B cell (primary cell): ENCODE data around the gene SLAMF6. TPM values are rescaled to one million over a fixed set of nuclear protein-coding genes. Genes with fewer than 3 reads are reported as not detected.
"Not testable (repeated sequence)": the region's sequence is repeated elsewhere in the genome, so short reads cannot be mapped to it uniquely, and the experiment has no call there.

Source experiments
- ATAC-seq: fragments of 200-7000 bp; cut with Tn5 transposase; one replicate; pipeline ENCODE4 v1.10.0; 2021; ENCODE audit warnings: low read depth, mild to moderate bottlenecking, moderate number of reproducible peaks, moderate library complexity
- CTCF ChIA-PET: fragments of 350-600 bp; sonication (Branson Sonifier 250); formaldehyde crosslinking; loops from one replicate; lab custom pipeline; 2021; ENCODE audit warnings: antibody characterized with exemption, inconsistent platforms; lab: Charles Lee
- POLR2A ChIA-PET: fragments of 350-600 bp; sonication (Branson Sonifier 250); formaldehyde crosslinking; loops from one replicate; lab custom pipeline; 2021; ENCODE audit warnings: antibody characterized with exemption; lab: Charles Lee
- DNase-seq: peaks from one replicate; pipeline ENCODE4 v3.0.0; 2013
- H2AFZ ChIP-seq: 2 replicates; pipeline ENCODE4 v1.6.1; 2012; ENCODE audit warnings: mild to moderate bottlenecking, low read depth, low read length; ENCODE audit not compliant: insufficient read depth, poor library complexity, severe bottlenecking
- H3K27ac ChIP-seq, 2 donors: 1 replicate in 1 of 2; 2 replicates in 1 of 2; pipeline ENCODE4 v1.5.1; 2012 to 2013; ENCODE audit warnings: low read length in 2 of 2, mild to moderate bottlenecking in 2 of 2, moderate library complexity in 1 of 2
- H3K27me3 ChIP-seq, 4 experiments: fragments of 200-600 bp in 1 of 4; sonication (generic) in 1 of 4; replicated peaks in 1 of 4; 1 replicate in 2 of 4; 2 replicates in 2 of 4; pipeline versions ENCODE4 v1.6.1 to v1.7.0; 2013 to 2016; ENCODE audit warnings: low read length in 3 of 4, mild to moderate bottlenecking in 2 of 4, mixed read lengths in 1 of 4, moderate library complexity in 1 of 4; ENCODE audit not compliant: insufficient read depth in 4 of 4, control insufficient read depth in 3 of 4; ENCODE audit errors: control extremely low read depth in 1 of 4
- H3K36me3 ChIP-seq, 2 experiments: replicated peaks in 1 of 2; 1 replicate in 1 of 2; 2 replicates in 1 of 2; pipeline versions ENCODE4 v1.6.1 to v1.7.1; 2013; ENCODE audit warnings: low read length in 1 of 2; ENCODE audit not compliant: insufficient read depth in 2 of 2, control insufficient read depth in 1 of 2; ENCODE audit errors: control extremely low read depth in 1 of 2, extremely low read depth in 1 of 2
- H3K4me1 ChIP-seq, 2 donors: fragments of 200-600 bp in 1 of 2; sonication (generic) in 1 of 2; 1 replicate in 1 of 2; 2 replicates in 1 of 2; pipeline versions ENCODE4 v1.5.1 to v1.6.1; 2013 to 2017; ENCODE audit warnings: low read length in 2 of 2; ENCODE audit not compliant: control insufficient read depth in 2 of 2, insufficient read depth in 2 of 2
- H3K4me2 ChIP-seq: replicated peaks from 2 replicates; pipeline ENCODE3; 2012; ENCODE audit warnings: mild to moderate bottlenecking, low read depth, low read length; ENCODE audit not compliant: poor library complexity, severe bottlenecking
- H3K4me3 ChIP-seq, 5 experiments: fragments of 200-600 bp in 1 of 5; sonication (generic) in 1 of 5; 1 replicate in 3 of 5; 2 replicates in 2 of 5; pipeline versions ENCODE4 v1.5.1 to v1.7.0; 2011 to 2016; ENCODE audit warnings: low read length in 4 of 5, mild to moderate bottlenecking in 4 of 5, low read depth in 2 of 5, control low read depth in 1 of 5, moderate library complexity in 1 of 5; ENCODE audit not compliant: insufficient read depth in 1 of 5; ENCODE audit errors: control extremely low read depth in 1 of 5, extremely low read depth in 1 of 5
- H3K79me2 ChIP-seq: fragments of 200-600 bp; sonication (generic); one replicate; pipeline ENCODE4 v1.6.0; 2016; ENCODE audit warnings: low read length; ENCODE audit not compliant: control insufficient read depth, insufficient read depth
- H3K9ac ChIP-seq: fragments of 200-600 bp; sonication (generic); 2 replicates; pipeline ENCODE4 v1.6.1; 2017; ENCODE audit warnings: mild to moderate bottlenecking, low read length, moderate library complexity
- H3K9me3 ChIP-seq, 3 donors: one replicate each; pipeline versions ENCODE4 v1.6.1 to v1.7.1; 2013; ENCODE audit warnings: low read length in 2 of 3; ENCODE audit not compliant: control insufficient read depth in 2 of 3, insufficient read depth in 1 of 3; ENCODE audit errors: control extremely low read depth in 1 of 3
- H4K20me1 ChIP-seq: 2 replicates; pipeline ENCODE4 v1.6.0; 2012; ENCODE audit warnings: mild to moderate bottlenecking, low read length; ENCODE audit not compliant: insufficient read depth, control insufficient read depth, poor library complexity, severe bottlenecking
- H3K27ac Mint-ChIP-seq: one replicate; pipeline ENCODE4 v1.8.0; 2021; ENCODE audit warnings: mixed read lengths
- H3K27me3 Mint-ChIP-seq: one replicate; pipeline ENCODE4 v1.8.0; 2021; ENCODE audit warnings: mixed read lengths
- H3K4me1 Mint-ChIP-seq: one replicate; pipeline ENCODE4 v1.8.0; 2021; ENCODE audit warnings: mixed read lengths
- H3K4me3 Mint-ChIP-seq: one replicate; pipeline ENCODE4 v1.8.0; 2021; ENCODE audit warnings: mixed read lengths
- H3K9me3 Mint-ChIP-seq: one replicate; pipeline ENCODE4 v1.8.0; 2022; ENCODE audit warnings: mixed read lengths; ENCODE audit not compliant: insufficient read depth
- CTCF ChIP-seq: fragments of 200-600 bp; IDR thresholded peaks from one replicate; pipeline ENCODE4 v1.8.0; 2022; ENCODE audit warnings: antibody characterized with exemption, mild to moderate bottlenecking
- EZH2 ChIP-seq: IDR thresholded peaks from 2 replicates; pipeline ENCODE4 v1.6.1; 2012; ENCODE audit warnings: borderline replicate concordance, low read depth, mild to moderate bottlenecking, moderate library complexity, low read length; ENCODE audit not compliant: insufficient read depth, poor library complexity, severe bottlenecking
- WGBS: methylation state at CpG from one replicate; pipeline ENCODE4 v1.1.5; 2013; ENCODE audit warnings: missing lambda C conversion rate; ENCODE audit not compliant: insufficient coverage; 5-methylcytosine and 5-hydroxymethylcytosine counted together
- intact Hi-C: fragments of 100-400 bp; cut with micrococcal nuclease; formaldehyde crosslinking; loops from one replicate; pipeline ENCODE4 v1.10.0; 2022
- polyA plus RNA-seq: library from polyadenylated mRNA; depleted of rRNA; stranded (reverse); fragments of >200 nt; gene quantifications from 2 replicates; pipeline ENCODE4 v1.2.3, GENCODE V29; 2012
- total RNA-seq, 2 donors: library from RNA; stranded (reverse); fragments of 120-200 nt in 1 of 2; gene quantifications; 1 replicate in 1 of 2; 2 replicates in 1 of 2; pipeline versions ENCODE4 v1.2.3 to v1.2.4, GENCODE V29; 2013 to 2022

The SLAMF6 gene
- total and polyA plus RNA-seq, 2 donors (not counting 1 experiment from before 2014, with no cell fraction given): 64.8 to 79.6 TPM

DNA sequence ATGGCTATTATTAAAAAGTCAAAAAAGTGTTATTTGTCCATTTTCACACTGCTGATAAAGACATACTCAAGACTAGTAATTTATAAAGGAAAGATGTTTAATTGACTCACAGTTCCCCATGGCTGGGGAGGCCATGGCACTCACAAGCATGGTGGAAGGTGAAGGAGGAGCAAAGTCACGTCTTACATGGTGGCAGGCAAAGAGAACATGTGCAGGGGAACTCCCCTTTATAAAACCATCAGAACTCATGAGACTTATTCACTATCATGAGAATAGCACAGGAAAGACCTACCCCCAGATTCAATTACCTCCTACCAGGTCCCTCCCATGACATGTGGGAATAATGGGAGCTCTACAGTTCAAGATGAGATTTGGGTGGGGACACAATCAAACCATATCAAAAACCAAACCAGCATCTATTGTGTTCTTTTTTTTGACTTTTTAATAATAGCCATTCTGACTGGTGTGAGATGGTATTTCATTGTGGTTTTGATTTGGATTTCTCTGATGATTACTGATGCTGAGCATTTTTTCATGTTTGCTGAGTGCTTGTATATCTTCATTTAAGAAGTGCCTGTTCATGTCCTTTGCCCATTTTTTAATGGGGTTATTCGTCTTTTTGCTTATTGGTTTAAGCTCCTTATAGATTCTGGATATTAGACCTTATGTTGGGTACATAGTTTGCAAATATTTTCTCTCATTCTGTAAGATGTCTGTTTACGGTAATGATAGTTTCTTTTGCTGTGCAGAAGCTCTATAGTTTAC is 24.6 kb downstream of the SLAMF6 start:
- H3K9me3 ChIP-seq, DNase-seq, H3K9me3 Mint-ChIP-seq, H3K4me2 ChIP-seq, H3K4me3 Mint-ChIP-seq, H3K4me3 ChIP-seq, ATAC-seq, H3K9ac ChIP-seq, H4K20me1 ChIP-seq, H3K27me3 Mint-ChIP-seq, H3K27me3 ChIP-seq, H2AFZ ChIP-seq, intact Hi-C loops: not testable (repeated sequence)
- peak overlapping the region in 1 of 2 donors; percentile 33 for H3K27ac ChIP-seq
- POLR2A ChIA-PET: interaction anchor here (1.5 kb wide), 1 partner anchor 13 kb away, joined by 3 read pairs; no protein-coding TSS in a partner anchor
- peaks cover 3 to 69% of the 10 kb centered on the region in 2 experiments for H3K36me3 ChIP-seq
- Mint-ChIP-seq H3K4me1 (peaks cover 82% of the 10 kb centered on the region), H3K27ac (peak overlapping the region; percentile 57)
- 100% methylated on average over 2 of the region's 3 CpGs for WGBS
- H3K4me1 ChIP-seq: peaks cover 33 to 48% of the 10 kb centered on the region in 2 donors
- CTCF ChIA-PET: interaction anchor here (0.7 to 3.5 kb wide), 4 partner anchors 11 to 53 kb away, joined by 3 to 13 read pairs (median 3); no protein-coding TSS in a partner anchor
- H3K79me2 ChIP-seq: peaks cover 77% of the 10 kb centered on the region

GRCh38 chr1:160496334-160496733 is 26.7 kb downstream of the SLAMF6 start:
- H3K79me2 ChIP-seq: peaks cover 67% of the 10 kb centered on the region
- H4K20me1 ChIP-seq: no peaks in the 10 kb centered on the region
- H3K36me3 ChIP-seq: peaks cover 6 to 69% of the 10 kb centered on the region in 2 experiments
- ChIA-PET POLR2A (no interaction called here), CTCF (interaction anchor here (0.6 to 1.2 kb wide), 2 partner anchors 27 to 39 kb away, joined by 3 read pairs; no protein-coding TSS in a partner anchor)
- no peak overlapping the region for H2AFZ ChIP-seq
- intact Hi-C loops: no loop called here
- peak overlapping the region in 1 of 2 donors; percentile 56 for H3K27ac ChIP-seq
- peaks cover 34 to 54% of the 10 kb centered on the region in 2 donors for H3K4me1 ChIP-seq
- WGBS: 100% methylated on average over 1 of the region's 4 CpGs
- no peaks in the 10 kb centered on the region for H3K27me3 ChIP-seq
- H3K4me3 ChIP-seq: no peak overlapping the region
- H3K9me3 Mint-ChIP-seq: no peaks in the 10 kb centered on the region
- no peak overlapping the region for H3K4me3 Mint-ChIP-seq
- peaks cover 61% of the 10 kb centered on the region for H3K4me1 Mint-ChIP-seq
- no peak for TF ChIP-seq EZH2
- no peak for TF ChIP-seq CTCF
- no peak overlapping the region for H3K4me2 ChIP-seq
- DNase-seq (no peak), ATAC-seq (no peak)
- H3K27ac Mint-ChIP-seq: no peak overlapping the region
- no peaks in the 10 kb centered on the region for H3K27me3 Mint-ChIP-seq
- H3K9me3 ChIP-seq: peaks cover 0 to 7% (median 3%) of the 10 kb centered on the region in 3 donors
- H3K9ac ChIP-seq: no peak overlapping the region
